Sigmoid colon (tissue), 4 donors: ENCODE results near the gene SLC34A3.

Experiments used
- EP300 ChIP-seq, 4 donors: sonication (generic); formaldehyde crosslinking; IDR thresholded peaks; one replicate each; pipeline ENCODE4 v1.6.1; 2017; ENCODE audit warnings: antibody characterized with exemption in 4 of 4
- POLR2A ChIP-seq, 2 donors: fragments of 450-650 bp; IDR thresholded peaks; one replicate each; pipeline ENCODE4 v1.6.1; 2016; ENCODE audit warnings: antibody characterized with exemption in 2 of 2, mild to moderate bottlenecking in 2 of 2, moderate library complexity in 2 of 2
- TF ChIP-seq, protein P1 (sequence below), 4 experiments: fragments of 450-650 bp in 3 of 4; fragments of 200-600 bp in 1 of 4; IDR thresholded peaks; one replicate each; pipeline ENCODE4 v1.5.1; 2016 to 2019; ENCODE audit warnings: antibody characterized with exemption in 4 of 4, mild to moderate bottlenecking in 3 of 4, moderate library complexity in 2 of 4

DNA sequence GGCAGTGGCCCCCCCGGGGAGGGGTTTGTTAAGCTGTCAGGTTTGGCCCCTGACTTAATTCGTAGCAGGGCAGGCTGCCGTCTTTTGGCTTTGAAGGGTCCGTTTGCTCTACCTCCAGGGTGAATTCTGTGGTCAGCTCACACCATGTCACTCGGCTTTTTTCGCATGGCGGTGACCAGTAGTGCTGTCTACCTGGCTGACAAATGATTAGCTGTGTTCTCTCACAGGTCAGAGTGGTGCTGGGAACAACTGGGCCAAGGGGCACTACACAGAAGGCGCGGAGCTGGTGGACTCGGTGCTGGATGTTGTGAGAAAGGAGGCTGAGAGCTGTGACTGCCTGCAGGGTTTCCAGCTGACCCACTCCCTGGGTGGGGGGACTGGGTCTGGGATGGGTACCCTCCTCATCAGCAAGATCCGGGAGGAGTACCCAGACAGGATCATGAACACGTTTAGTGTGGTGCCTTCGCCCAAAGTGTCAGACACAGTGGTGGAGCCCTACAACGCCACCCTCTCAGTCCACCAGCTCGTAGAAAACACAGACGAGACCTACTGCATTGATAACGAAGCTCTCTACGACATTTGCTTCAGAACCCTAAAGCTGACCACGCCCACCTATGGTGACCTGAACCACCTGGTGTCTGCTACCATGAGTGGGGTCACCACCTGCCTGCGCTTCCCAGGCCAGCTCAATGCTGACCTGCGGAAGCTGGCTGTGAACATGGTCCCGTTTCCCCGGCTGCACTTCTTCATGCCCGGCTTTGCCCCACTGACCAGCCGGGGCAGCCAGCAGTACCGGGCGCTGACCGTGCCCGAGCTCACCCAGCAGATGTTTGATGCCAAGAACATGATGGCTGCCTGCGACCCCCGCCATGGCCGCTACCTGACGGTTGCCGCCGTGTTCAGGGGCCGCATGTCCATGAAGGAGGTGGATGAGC, 11.8 kb downstream of the SLC34A3 start:
- TF ChIP-seq POLR2A (IDR thresholded peaks at IDR 0.05) (no peak), EP300 (IDR thresholded peaks at IDR 0.05) (no peak)
- TF ChIP-seq, protein P1, sequence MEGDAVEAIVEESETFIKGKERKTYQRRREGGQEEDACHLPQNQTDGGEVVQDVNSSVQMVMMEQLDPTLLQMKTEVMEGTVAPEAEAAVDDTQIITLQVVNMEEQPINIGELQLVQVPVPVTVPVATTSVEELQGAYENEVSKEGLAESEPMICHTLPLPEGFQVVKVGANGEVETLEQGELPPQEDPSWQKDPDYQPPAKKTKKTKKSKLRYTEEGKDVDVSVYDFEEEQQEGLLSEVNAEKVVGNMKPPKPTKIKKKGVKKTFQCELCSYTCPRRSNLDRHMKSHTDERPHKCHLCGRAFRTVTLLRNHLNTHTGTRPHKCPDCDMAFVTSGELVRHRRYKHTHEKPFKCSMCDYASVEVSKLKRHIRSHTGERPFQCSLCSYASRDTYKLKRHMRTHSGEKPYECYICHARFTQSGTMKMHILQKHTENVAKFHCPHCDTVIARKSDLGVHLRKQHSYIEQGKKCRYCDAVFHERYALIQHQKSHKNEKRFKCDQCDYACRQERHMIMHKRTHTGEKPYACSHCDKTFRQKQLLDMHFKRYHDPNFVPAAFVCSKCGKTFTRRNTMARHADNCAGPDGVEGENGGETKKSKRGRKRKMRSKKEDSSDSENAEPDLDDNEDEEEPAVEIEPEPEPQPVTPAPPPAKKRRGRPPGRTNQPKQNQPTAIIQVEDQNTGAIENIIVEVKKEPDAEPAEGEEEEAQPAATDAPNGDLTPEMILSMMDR (IDR thresholded peaks at IDR 0.05), result no peak
